Stimulated activated CD4-positive, alpha-beta T cell treated with anti-CD3 and anti-CD28 coated beads, Interleukin-12 subunit alpha, Interleukin-12 subunit beta, amount 100 ng/mL, for 24 hours (primary cell): ENCODE measurements around the gene HOXD12.

Source experiments
- DNase-seq, 2 experiments: peaks; one replicate each; pipeline ENCODE4 v3.0.0-alpha.2; 2020; ENCODE audit warnings: low read depth in 2 of 2

HOXD12 gene, protein sequence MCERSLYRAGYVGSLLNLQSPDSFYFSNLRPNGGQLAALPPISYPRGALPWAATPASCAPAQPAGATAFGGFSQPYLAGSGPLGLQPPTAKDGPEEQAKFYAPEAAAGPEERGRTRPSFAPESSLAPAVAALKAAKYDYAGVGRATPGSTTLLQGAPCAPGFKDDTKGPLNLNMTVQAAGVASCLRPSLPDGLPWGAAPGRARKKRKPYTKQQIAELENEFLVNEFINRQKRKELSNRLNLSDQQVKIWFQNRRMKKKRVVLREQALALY

DNA sequence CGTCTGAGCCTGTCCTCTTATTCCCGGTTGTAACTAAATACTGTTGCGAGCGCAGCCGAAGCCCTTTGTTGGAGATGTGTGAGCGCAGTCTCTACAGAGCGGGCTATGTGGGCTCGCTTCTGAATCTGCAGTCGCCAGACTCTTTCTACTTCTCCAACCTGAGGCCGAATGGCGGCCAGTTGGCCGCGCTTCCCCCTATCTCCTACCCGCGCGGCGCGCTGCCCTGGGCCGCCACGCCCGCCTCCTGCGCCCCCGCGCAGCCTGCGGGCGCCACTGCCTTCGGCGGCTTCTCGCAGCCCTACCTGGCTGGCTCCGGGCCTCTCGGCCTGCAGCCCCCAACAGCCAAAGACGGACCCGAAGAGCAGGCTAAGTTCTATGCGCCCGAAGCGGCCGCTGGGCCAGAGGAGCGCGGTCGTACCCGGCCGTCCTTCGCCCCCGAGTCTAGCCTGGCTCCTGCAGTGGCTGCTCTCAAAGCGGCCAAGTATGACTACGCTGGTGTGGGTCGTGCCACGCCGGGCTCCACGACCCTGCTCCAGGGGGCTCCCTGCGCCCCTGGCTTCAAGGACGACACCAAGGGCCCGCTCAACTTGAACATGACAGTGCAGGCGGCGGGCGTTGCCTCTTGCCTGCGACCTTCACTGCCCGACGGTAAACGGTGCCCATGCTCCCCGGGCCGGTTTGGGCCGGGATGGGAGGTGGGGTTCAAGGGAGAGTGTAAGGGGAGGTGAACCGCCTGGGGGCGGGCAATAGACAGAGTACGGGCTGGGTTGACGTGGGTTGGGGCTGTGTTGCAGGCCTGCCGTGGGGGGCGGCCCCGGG, at the start of gene HOXD12:
HOXD12 (plus strand) TSS at position 68 of the 819 bp plus-strand sequence; CDS start at position 75, 7 bp downstream.
- DNase-seq, result no peak

DNA sequence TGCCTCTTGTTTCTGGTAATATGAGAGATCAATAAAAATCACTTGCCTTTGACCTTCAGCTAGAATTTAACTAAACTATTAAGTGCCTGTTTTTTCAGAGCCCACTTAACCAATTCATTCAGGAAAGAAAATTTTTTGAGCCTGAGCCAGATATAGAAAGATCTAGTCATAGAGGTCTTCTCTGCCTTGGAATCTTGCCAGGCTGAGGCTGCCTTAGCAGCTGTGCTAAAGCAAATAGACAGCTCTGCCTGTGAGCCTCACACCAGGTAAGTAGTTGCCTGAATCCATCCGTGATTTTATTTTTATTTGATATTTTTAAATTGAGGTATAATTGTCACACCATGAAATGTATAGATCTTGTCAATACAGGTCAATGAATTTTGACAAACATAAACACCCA, 43.2 kb upstream of the HOXD12 start:
- DNase-seq, result no peak

DNA sequence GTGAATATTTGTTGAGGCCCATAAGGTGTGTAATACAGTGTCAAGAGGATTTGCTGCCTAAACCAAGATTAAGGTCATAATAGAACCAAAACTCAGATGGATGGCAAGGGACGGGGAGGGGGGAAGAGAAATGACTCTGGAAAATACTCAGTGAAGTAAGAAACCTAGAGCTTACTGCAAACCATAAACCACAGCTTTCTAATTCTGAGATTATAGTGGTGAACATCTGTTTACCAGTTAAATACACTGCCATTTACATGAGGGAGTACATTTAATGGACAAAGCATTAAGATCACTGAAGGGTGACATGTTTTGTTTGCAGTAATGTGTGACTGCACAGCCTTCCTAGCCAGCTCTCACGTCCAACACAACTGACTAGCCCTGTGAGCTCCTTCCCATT, 35.6 kb upstream of the HOXD12 start:
- no peak for DNase-seq

DNA sequence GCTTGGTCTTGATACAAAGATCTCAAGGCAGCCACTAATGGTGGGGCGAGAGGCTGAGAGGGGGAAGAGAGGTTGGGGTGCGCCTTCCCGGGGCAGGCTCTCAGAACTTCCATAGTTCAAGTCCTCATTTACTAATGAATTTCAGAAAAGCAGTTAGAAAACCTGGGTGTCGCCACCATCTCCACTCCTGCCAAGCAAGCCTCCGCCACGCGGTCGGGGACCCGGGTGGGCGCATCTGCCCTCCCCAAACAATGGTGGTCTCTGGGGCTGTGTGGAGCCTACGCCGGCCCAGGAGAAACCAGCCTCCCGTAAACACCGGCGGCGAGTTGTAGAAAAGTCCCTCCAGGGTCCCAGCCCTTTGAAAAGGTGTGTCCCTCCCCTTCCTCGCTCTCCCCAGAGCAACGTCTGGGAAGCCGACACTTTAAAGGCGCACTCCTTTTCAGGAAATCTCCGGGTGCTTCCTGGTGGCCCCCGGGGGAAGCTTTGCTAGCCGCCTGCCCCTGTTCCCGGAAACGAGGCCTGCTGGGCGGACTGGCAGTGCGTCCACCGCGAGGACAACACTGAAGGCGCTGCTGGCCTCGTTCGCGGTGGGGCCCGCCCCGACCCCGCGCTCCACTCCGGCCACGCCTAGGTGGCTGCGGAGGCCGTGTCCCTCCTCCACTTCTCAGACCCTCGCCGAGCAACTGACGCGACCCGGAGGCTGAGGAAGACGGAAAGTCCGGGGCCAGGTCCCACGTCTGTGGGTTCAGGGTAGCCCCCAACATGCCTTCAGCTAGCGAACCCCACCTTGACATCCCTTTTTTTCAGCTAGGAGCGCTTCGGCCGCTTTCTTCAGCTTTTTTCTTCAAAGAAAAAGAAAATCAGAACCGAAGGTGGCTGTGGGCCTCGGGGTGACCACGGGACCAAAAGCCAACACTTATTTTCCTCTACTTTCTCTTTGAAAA, 32.7 kb upstream of the HOXD12 start:
- DNase-seq, result no peak

DNA sequence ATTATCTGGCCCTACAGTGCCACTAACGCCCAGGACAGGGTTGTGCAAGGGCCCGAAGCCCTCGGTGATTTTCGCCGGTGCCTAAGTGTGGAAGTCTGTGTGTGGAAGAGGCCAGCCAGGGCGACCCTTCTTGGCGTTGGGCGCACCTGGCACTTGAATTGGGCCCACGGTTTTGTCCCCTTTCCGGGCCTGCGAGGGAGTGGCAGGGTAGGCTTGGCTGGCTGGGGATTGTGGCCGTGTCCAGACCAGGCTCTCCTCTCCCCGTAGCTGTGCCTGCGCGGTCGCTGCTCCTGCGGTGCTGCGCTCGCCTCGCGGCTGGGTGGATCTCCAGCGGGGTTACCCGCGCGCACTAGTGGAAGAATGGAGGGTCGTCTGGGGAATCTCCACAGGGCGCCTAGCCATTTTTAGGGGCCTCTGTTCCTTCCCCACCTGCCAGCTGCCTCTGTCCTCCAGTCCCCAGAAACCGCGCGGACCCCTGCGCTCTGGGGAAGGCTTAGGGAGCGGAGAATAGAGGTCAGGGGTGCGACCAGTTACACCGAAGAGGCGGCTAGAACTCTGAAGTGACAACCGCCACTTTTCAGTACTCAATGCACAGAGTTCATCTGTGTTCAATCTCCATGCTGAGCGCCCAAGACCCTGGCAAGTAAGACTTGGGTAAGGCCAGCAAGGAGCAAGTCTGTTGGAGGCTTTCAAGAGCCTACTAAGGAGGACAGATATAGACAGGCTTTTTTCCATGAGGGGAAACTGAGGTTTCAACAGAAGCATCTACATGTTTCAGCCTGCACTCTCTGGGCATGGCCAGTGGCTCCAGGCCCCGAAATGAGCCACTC, 31.8 kb upstream of the HOXD12 start:
- DNase-seq, result no peak

DNA sequence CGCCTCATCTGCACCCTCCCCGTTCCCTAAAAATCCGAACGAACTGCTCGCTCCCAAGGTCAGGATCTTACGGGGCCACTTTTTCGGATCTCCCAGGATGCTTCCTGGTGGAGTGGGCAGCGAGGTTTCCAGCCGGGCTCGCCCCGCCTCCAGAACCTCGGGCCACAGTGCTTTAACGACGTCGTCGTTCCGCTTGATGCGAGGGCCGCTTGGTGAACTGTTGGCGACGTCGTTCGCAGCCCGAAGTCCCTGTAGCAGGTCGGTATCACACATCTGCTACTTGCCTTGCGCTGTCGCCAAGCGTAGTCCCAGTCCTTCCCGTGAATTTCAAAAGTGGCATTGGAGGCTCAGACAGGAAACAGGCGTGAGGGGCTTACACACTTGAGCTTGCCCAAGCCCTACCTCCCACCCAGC, 31.2 kb upstream of the HOXD12 start:
- no peak for DNase-seq

DNA sequence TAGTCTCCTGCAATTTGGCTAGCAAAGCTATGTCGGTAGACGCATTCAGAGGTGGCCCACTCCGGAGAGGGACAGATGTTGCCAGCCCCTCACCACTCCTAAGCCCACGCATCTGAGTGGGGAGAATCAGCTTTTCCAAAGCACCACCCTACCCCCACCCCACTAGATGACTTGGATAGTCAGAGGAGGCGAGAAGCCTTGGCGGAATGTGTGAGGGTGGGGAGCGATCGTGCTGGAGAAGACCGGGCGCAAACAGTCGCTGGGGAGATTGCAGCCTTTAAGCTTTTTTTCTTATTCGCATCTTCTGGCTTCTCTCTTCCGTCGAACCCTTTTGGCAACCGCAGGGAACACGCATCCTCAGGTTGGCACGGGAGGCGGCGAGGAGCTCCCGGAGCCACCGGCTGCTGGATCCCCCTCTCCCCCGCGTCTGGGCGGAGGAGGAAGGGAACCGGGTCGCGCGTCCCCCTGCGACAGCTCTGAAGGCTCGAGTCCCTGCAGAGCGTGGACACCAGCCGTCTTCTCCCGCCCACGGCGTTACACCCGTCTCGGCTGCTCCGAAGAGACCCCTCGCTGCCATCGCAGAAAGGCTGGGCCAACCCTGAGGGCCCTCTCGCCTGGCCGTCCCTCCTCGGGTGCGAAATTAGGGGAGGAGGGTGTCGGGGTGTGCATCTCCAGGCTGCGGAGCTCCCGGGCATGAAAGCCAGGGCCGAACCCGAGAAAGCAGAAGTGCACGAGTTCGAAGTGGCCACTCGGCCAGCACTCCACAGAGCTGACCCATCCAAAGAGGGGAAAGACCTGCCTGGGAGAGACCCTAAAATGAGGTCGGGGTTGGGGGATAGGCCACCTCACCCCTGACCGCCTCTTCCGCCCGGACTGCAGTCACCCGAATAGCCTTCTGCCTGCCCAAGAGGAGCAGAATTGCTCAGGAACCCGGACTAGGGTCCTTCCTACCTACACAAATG, 28.0 kb upstream of the HOXD12 start:
- no peak for DNase-seq

DNA sequence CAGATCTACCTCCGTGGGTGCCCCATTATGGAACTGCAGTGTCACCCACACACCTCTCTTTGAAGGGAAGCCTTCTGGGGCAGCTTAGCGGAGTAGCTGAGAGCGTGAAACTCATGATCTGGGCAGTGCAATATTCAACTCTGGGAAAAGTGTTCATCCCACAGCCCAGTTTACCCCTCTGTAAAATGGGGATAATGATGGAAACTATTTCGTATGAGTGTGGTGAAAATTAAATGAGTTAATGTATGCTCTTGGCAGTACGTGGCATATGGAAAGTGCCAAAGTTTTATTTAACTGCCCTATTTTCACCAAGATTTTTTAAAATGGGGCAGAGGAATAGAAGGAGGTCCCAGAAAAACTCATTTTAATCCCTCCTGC, 27.3 kb upstream of the HOXD12 start:
- no peak for DNase-seq

DNA sequence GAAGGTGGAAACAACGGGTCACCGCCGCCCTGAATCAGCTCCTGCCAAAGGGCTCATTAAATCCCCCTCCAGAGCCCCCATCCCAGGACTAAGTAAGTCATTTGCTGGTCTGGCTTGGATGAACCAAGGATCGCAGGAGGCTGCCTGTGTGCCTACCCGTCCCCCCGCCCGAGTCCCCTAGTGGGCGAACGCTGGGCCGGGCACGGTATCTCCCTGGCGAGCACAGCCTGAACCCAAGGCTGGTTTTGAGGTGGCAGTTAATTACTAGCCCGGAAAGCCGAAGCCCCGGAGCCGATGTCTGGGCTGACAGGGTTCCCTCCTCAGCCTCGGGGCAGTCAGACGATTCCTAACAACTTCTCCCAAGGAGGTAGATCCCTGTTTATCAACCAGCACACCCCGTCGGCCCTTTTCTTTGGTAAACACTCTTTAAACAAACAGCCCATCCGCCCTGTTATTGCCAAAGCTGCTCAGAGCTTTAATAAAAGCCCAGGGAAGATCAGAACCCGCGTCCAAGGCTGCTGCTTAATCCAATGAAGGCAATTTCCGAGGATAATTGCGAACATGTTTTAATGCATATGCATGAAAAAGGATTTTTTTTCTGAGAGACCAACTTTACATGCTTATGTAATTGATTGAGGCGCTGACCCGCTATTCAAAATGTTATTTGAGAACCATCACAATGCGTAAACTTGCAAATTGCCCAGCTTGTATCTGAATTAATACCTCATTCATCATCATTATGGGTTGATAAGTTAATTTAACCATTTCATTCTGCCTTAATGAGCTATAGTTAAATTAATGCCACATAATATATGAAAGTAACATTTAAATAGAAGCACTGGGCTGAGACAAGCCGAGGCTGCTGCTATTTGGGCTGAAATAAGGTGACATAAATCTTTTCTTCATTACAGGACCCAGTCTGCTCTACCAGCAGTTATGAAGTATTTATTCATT, 26.4 kb upstream of the HOXD12 start:
- no peak for DNase-seq

DNA sequence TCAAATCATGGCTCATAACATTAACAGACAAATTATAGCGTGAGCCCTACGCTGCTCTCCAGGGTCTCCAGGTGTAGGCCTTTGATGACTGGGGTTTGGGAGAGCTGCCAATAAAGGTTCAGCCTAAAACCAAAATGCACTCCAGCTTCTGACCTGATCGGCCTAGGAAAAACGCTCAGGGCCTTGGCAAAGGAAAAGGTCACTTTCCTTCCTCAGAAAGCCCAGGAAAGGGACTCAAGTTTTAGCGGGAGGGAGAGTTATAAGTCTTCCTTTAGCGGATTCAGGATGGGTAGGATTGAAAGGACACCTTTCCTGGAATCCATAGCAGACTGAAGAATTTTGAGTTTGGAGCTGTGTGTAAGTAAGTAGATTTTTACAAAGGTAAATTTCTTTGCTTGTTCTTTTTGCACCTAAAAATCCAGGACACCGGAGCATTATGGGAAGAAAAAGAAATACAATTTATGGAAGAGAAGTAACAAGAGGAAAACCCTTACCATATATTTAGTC, 24.6 kb upstream of the HOXD12 start:
- DNase-seq, result no peak

DNA sequence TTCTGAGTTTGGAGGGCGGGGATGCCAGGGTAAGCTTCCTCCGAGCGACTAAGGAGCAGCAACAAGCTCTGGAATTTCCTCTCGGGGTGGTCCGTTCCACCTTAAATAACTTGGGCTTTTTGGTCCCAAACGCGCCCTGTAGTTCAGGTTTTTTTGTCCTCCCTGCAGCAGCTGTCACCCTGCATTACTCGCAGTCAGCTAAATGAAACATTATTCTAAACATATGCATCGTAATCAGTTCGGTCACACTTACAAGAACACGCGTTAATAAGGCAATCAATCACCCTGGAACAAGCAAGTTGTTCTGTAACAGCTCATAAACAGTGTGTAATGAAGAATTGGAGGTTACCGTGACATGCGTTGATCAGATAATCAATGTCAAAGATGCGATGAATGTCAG, 24.1 kb upstream of the HOXD12 start:
- DNase-seq, result no peak

DNA sequence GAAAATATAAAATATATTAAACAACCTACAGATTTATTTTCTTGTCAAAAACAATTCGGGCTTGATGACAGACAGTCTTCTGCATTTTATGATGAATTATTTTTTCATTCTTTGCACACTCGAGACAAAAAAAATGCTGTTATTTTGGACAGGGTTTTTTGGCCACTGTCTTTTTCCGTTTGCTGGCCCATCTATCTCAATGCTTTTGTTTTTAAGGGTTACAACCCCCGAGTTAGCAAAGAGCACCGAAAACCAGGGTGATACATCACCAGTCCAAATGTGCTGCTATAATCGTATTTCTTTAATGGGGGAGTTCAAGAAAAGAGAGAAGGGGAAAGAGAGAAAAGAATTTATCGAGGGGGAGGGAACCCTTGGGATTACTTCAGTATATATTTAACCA, 23.5 kb upstream of the HOXD12 start:
- DNase-seq, result no peak

DNA sequence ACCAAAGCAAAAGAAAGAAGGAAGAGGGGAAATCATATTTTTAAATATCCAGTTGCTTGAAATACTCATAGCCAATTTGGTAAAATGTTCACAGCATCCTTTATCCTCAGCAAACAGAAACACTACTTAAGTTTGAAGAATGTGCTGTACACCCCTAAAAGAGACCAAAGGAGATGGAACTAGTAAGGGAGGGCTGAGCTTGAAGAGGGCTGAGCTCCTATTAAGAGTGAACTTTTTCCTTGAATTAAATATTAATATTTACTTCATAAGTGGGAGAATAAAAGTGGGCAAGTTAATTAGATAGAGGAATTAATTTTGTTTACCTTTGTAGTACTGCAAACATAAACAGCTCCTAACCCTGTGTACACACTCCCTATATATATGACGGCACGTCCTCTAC, 22.8 kb upstream of the HOXD12 start:
- DNase-seq, result no peak

DNA sequence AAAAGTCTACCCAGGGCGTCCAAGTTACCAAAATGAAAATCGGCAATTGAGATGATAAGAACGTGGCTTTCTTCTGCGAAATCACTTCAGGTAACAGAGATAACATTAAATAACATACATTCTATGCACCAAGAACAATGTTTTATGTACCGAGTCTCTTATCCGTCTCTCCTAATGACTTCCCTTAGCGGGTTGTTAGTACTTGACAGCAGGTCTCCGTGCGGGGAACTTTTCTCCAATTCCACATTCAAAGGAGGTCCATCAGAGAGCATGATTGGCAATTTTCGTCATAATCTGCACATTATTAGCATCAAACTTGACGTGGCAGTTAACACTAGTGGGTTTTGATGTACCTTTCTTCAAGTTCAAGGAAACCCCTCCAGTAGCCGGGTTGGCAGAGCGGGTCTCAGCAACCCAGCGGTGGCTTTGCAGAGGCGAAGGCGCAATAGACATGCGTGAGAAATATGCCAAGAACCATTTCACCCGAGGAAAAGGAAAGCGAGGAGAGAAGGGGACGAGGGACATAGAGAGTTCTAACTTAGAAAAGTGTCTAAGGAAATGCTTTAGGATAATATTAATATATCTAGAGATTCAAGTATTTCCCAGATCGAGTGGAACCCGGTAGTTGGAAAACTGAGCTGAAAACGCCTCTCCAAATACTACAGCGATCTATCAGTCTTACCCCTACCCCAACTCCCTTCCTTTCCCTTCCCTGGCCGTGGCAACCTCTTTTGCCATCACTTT, 20.9 kb upstream of the HOXD12 start:
- no peak for DNase-seq

DNA sequence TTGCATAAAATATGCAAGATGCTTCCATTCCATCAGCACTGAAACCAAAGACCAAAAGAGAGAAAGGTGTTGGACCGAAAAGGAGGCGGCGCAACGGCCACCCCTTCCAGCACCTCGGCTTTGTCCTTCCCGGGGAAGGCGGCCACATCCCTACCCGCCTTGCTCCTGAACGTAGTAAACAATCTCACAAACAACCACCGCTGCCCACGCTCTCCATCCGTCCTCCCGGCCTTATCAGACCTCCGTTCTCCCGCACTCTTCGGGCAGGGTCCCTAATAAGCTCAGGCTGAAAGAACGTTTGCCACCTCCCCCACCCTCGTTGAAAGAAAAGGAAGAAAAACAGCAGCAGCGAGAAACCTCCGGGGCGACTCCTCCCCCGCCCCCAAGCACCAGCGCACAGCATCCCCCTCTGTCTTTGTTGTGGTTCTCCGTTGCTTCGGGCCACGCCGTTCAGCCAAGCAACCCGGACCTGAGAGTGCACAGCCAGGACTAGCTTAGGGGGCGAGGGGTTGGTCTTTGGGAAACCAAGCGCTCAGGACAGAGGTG, 20.2 kb upstream of the HOXD12 start:
- DNase-seq, result no peak

DNA sequence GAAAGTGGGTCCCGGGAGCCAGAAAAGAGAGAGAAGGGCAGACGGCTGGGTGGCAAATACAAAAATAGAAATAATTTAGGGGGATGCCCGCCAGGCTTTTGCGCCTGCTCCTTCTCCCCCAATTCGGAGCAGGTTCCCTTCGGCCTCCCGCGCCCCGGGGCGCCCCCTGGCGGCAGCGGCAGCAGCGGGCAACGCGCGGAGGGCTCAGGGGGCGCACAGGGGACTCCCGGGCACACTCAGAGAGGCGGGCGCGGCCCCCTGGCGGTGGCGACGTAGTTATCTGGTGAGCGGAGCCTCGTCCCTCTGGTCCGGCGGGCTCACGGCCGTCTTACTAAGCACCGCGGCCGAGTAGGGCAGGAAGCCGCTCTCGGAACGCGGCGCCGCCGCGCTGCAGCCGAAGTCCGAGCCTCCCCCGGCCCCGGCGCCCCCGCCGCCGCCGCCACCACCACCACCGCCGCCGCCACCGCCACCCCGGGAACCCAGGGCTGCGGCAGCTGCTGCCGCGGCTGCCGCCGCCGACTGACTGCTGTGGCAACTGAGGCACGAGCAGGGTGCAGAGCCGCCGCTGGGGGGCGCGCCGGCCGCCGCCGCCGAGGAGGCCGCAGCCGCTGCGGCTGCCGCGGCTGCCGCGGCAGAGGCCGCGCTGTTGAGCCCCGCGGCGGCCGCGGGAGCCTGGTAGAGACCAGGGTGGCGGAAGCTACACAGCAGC, 19.6 kb upstream of the HOXD12 start:
- DNase-seq, result no peak
